NOMO-1 treated with DMSO at 0.1 percent for 48 hours (cell line): Measurements from ENCODE around the gene RASAL1.

ENCODE experiments used
- DNase-seq: peaks from one replicate; lab custom pipeline; 2025; ENCODE audit not compliant: unreplicated experiment; lab: John Stamatoyannopoulos, UW

Gene RASAL1

GRCh38 chr12:113135178-113136127 is at the start of gene RASAL1:
Gene RASAL1, minus strand, starts transcription at chr12:113135761. Its CDS starts 299 bp downstream, at chr12:113135462.
- DNase-seq: no peak

- peak; percentile 90 for DNase-seq
Measured at GRCh38 chr12:113184900-113185179, 49.3 kb upstream of the RASAL1 start.

- no peak for DNase-seq
Measured at GRCh38 chr12:113184098-113184899, 48.7 kb upstream of the RASAL1 start.

GRCh38 chr12:113183030-113183589 is 47.5 kb upstream of the RASAL1 start:
- DNase-seq: no peak

GRCh38 chr12:113181975-113182374 is 46.4 kb upstream of the RASAL1 start:
- no peak for DNase-seq

- no peak for DNase-seq
Measured at GRCh38 chr12:113180333-113180732, 44.8 kb upstream of the RASAL1 start.

GRCh38 chr12:113179023-113179422 is 43.5 kb upstream of the RASAL1 start:
- DNase-seq: no peak

GRCh38 chr12:113174461-113175384 is 39.2 kb upstream of the RASAL1 start:
- peak; percentile 25 for DNase-seq

GRCh38 chr12:113173081-113173698 is 37.6 kb upstream of the RASAL1 start:
- no peak for DNase-seq

- no peak for DNase-seq
Measured at GRCh38 chr12:113172185-113172584, 36.6 kb upstream of the RASAL1 start.

- no peak for DNase-seq
Measured at GRCh38 chr12:113171543-113171942, 36.0 kb upstream of the RASAL1 start.

GRCh38 chr12:113170926-113171325 is 35.4 kb upstream of the RASAL1 start:
- no peak for DNase-seq

GRCh38 chr12:113170457-113170856 is 34.9 kb upstream of the RASAL1 start:
- DNase-seq: no peak

GRCh38 chr12:113169697-113170096 is 34.1 kb upstream of the RASAL1 start:
- DNase-seq: no peak

- no peak for DNase-seq
Measured at GRCh38 chr12:113167868-113168267, 32.3 kb upstream of the RASAL1 start.

- DNase-seq: no peak
Measured at GRCh38 chr12:113165521-113166450, 30.2 kb upstream of the RASAL1 start.

GRCh38 chr12:113164014-113164413 is 28.5 kb upstream of the RASAL1 start:
- DNase-seq: no peak

- DNase-seq: no peak
Measured at GRCh38 chr12:113163030-113163360, 27.4 kb upstream of the RASAL1 start.
